WTC11 (cell line): ENCODE results near the gene NRXN3. TPM values are rescaled to one million over a fixed set of nuclear protein-coding genes. Genes with fewer than 3 reads are reported as not detected.
A peak's percentile ranks its signal among the peaks of the same experiment; 100 is the strongest.

Experiments
- ATAC-seq: fragments of 200-7000 bp; cut with Tn5 transposase; 2 replicates; pipeline ENCODE4 v1.10.0; 2021; ENCODE audit warnings: mild to moderate bottlenecking, moderate library complexity
- CTCF ChIA-PET: fragments of 300-600 bp; sonication (Branson Sonifier 250); formaldehyde crosslinking; loops from one replicate; lab custom pipeline; 2021; ENCODE audit warnings: antibody characterized with exemption; lab: Charles Lee
- POLR2A ChIA-PET: fragments of 350-600 bp; sonication (Branson Sonifier 250); formaldehyde crosslinking; loops from one replicate; lab custom pipeline; 2021; ENCODE audit warnings: antibody characterized with exemption; lab: Charles Lee
- DNase-seq: peaks from one replicate; pipeline ENCODE4 v3.0.0; 2021; ENCODE audit warnings: low spot score
- H3K27ac Mint-ChIP-seq: 2 replicates; pipeline ENCODE4 v1.8.0; 2021; ENCODE audit warnings: mixed read lengths
- H3K27me3 Mint-ChIP-seq: 2 replicates; pipeline ENCODE4 v1.8.0; 2021; ENCODE audit warnings: low read depth, mild to moderate bottlenecking, moderate library complexity, mixed read lengths
- H3K36me3 Mint-ChIP-seq: 2 replicates; pipeline ENCODE4 v1.8.0; 2021; ENCODE audit warnings: mixed read lengths
- H3K4me1 Mint-ChIP-seq: 2 replicates; pipeline ENCODE4 v1.8.0; 2022; ENCODE audit warnings: mixed read lengths
- H3K4me3 Mint-ChIP-seq: 2 replicates; pipeline ENCODE4 v1.8.0; 2021; ENCODE audit warnings: mild to moderate bottlenecking, moderate library complexity, mixed read lengths
- H3K9me3 Mint-ChIP-seq: 2 replicates; pipeline ENCODE4 v1.8.0; 2021; ENCODE audit warnings: mixed read lengths
- CTCF ChIP-seq: fragments of 200-600 bp; IDR thresholded peaks from 2 replicates; pipeline ENCODE4 v1.8.0; 2022; ENCODE audit warnings: antibody characterized with exemption
- ELF4 ChIP-seq: sonication (generic); formaldehyde crosslinking; IDR thresholded peaks from 2 replicates; pipeline ENCODE4 v1.8.1; 2022; ENCODE audit warnings: low read depth, mild to moderate bottlenecking, moderate library complexity, missing genetic modification reagents
- ERG ChIP-seq: fragments of 250-450 bp; sonication (Bioruptor Pico); IDR thresholded peaks from 2 replicates; pipeline ENCODE4 v1.8.0; 2021; ENCODE audit warnings: mild to moderate bottlenecking
- ETV6 ChIP-seq: sonication (generic); formaldehyde crosslinking; IDR thresholded peaks from 2 replicates; pipeline ENCODE4 v1.8.1; 2022; ENCODE audit warnings: mild to moderate bottlenecking, missing genetic modification reagents
- FOXK1 ChIP-seq: sonication (generic); formaldehyde crosslinking; IDR thresholded peaks from 2 replicates; pipeline ENCODE4 v1.8.0; 2022; ENCODE audit warnings: mild to moderate bottlenecking, moderate library complexity, missing genetic modification reagents
- FOXP1 ChIP-seq: sonication (generic); formaldehyde crosslinking; IDR thresholded peaks from 2 replicates; pipeline ENCODE4 v1.8.0; 2022; ENCODE audit warnings: missing genetic modification reagents, mild to moderate bottlenecking, moderate library complexity, borderline replicate concordance
- IRF1 ChIP-seq: sonication (generic); formaldehyde crosslinking; IDR thresholded peaks from 2 replicates; pipeline ENCODE4 v1.8.0; 2023; ENCODE audit warnings: missing genetic modification reagents
- IRF2 ChIP-seq: sonication (generic); formaldehyde crosslinking; IDR thresholded peaks from 2 replicates; pipeline ENCODE4 v1.8.0; 2022; ENCODE audit warnings: low read depth, missing genetic modification reagents, borderline replicate concordance
- USF2 ChIP-seq: sonication (generic); formaldehyde crosslinking; IDR thresholded peaks from 2 replicates; pipeline ENCODE4 v1.8.1; 2023; ENCODE audit warnings: mild to moderate bottlenecking, missing genetic modification reagents, moderate library complexity
- ZBTB43 ChIP-seq: sonication (generic); formaldehyde crosslinking; IDR thresholded peaks from 2 replicates; pipeline ENCODE4 v1.8.1; 2023; ENCODE audit warnings: mild to moderate bottlenecking, missing genetic modification reagents
- ZMAT4 ChIP-seq: fragments of 250-450 bp; sonication (Bioruptor Pico); IDR thresholded peaks from 2 replicates; pipeline ENCODE4 v1.9.0; 2021; ENCODE audit warnings: mild to moderate bottlenecking
- ZNF317 ChIP-seq: sonication (generic); formaldehyde crosslinking; IDR thresholded peaks from 2 replicates; pipeline ENCODE4 v1.8.1; 2023; ENCODE audit warnings: low read depth, mild to moderate bottlenecking, moderate library complexity, missing genetic modification reagents, borderline replicate concordance
- ZNF423 ChIP-seq: fragments of 250-450 bp; sonication (Bioruptor Pico); IDR thresholded peaks from 2 replicates; pipeline ENCODE4 v2.1.2; 2022; ENCODE audit warnings: mild to moderate bottlenecking, moderate library complexity
- ZNF512 ChIP-seq: sonication (generic); formaldehyde crosslinking; IDR thresholded peaks from 2 replicates; pipeline ENCODE4 v1.8.1; 2022; ENCODE audit warnings: missing genetic modification reagents, borderline replicate concordance
- ZNF532 ChIP-seq: fragments of 250-450 bp; sonication (Bioruptor Pico); IDR thresholded peaks from 2 replicates; pipeline ENCODE4 v1.9.0; 2021; ENCODE audit warnings: mild to moderate bottlenecking, borderline replicate concordance
- total RNA-seq: library from RNA; stranded (reverse); gene quantifications from 3 replicates; pipeline ENCODE4 v1.2.3, GENCODE V29; 2021

Gene NRXN3
- total RNA-seq, 1 experiment from 2014 or later, result 3.0 TPM

- ChIA-PET POLR2A (no interaction called here), CTCF (interaction anchor here (0.8 to 1.4 kb wide), 5 partner anchors 9 to 293 kb away, joined by 3 to 10 read pairs (median 3); no protein-coding TSS in a partner anchor)
- H3K36me3 Mint-ChIP-seq, result no peaks in the 10 kb centered on the region
- ATAC-seq (peak; percentile 91), DNase-seq (peak; percentile 58)
- H3K9me3 Mint-ChIP-seq, result no peaks in the 10 kb centered on the region
- TF ChIP-seq ZNF532 (CRISPR knock-in tag) (no peak), IRF2 (CRISPR knock-in tag) (no peak), IRF1 (no peak), USF2 (CRISPR knock-in tag) (no peak), ZNF317 (CRISPR knock-in tag) (no peak), ETV6 (no peak), ZNF512 (CRISPR knock-in tag) (no peak), ZMAT4 (no peak), ELF4 (CRISPR knock-in tag) (no peak), FOXK1 (CRISPR knock-in tag) (no peak), ZNF423 (CRISPR knock-in tag) (no peak), FOXP1 (CRISPR knock-in tag) (no peak), ZBTB43 (CRISPR knock-in tag) (no peak), CTCF (no peak), ERG (CRISPR knock-in tag) (no peak)
- peaks cover 2% of the 10 kb centered on the region; the same call in 1 of the 2 replicates for H3K27me3 Mint-ChIP-seq
- no peak overlapping the region for H3K27ac Mint-ChIP-seq
- H3K4me1 Mint-ChIP-seq, result peaks cover 37% of the 10 kb centered on the region
- H3K4me3 Mint-ChIP-seq, result no peak overlapping the region
Measured at GRCh38 chr14:78154827-78155226, 15.3 kb upstream of the NRXN3 start.
